GM18519 (cell line): Measurements from ENCODE around the gene MBD2.
"Not testable (repeated sequence)": the region's sequence is repeated elsewhere in the genome, so short reads cannot be mapped to it uniquely, and the experiment has no call there.

ENCODE experiments used
- ATAC-seq: cut with Tn5 transposase; IDR thresholded peaks from one replicate; pipeline ENCODE4 v1.9.1; 2021; ENCODE audit warnings: mild to moderate bottlenecking, moderate library complexity; ENCODE audit not compliant: unreplicated experiment, low FRiP score

The MBD2 gene

GRCh38 chr18:54155412-54155811 lies 69.1 kb downstream of the MBD2 start:
- no peak for ATAC-seq

GRCh38 chr18:54154231-54154630 lies 70.2 kb downstream of the MBD2 start:
- ATAC-seq = no peak

GRCh38 chr18:54151376-54151775 lies 73.1 kb downstream of the MBD2 start:
- no peak for ATAC-seq

- ATAC-seq = no peak
These were observed 74.2 kb downstream of the MBD2 start for GRCh38 chr18:54150226-54150625.

DNA sequence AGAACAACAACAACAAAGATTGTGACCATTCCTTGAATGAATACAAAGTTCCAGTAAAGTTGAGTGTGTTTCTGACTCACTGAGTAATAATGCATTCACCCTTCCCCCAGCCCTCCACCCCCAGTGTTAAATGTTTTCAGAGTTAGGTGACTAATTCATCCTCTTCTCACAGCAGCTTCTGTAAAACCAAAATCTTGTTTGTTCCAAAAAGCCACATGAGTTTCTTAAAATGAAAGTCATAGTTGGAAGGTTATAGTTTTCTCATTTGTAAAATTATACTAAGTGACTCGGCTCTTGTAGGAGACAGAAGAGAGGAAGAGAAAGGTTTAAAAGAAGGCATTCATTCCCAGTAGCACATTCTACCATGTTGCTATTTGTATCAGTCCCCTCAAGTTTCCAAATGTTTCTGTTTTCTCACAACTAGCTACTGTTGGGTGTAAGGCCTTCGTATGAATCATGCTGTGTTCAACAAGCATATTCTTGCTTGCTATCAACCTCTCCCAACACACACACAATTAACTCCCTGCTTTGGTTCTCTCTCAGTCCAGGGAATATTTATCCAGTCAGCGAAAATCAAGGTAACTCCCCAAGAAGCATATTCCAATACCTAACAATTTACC lies 75.3 kb downstream of the MBD2 start:
- peak; percentile 58 for ATAC-seq

DNA sequence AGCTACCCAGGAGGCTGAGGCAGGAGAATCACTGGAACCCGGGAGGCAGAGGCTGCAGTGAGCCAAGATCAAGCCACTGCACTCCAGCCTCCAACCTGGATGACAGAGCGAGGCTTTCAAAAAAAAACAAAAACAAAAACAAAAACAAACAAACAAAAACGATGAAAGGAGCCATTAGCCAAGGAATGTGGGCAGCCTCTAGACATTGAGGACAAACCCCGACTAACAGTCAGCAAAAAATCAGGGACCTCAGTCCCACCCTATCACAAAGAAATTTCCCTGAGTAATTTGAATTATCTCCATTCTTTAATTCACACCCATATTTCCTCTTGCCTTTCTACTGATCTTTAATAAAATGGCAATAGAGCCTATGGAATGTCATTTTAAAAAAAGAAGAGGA lies 75.8 kb downstream of the MBD2 start:
- ATAC-seq = no peak

DNA sequence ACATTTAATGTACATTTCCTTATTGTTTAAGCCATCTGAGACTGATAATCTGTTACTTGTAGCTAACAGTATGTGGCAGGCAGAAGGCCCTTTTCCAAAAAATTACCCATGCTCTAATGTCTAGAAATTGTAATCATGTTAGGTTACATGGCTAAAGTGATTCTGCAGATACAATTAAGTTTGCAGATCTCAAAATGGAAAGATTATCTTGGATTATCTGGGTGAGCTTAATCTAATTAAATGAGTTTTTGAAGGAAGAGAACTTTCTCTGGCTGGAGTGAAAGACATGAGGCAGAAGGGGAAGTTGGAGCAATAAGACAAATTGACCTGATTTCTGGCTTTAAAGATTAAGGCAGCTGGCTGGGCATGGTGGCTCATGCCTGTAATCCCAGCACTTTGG lies 76.3 kb downstream of the MBD2 start:
- no peak for ATAC-seq

DNA sequence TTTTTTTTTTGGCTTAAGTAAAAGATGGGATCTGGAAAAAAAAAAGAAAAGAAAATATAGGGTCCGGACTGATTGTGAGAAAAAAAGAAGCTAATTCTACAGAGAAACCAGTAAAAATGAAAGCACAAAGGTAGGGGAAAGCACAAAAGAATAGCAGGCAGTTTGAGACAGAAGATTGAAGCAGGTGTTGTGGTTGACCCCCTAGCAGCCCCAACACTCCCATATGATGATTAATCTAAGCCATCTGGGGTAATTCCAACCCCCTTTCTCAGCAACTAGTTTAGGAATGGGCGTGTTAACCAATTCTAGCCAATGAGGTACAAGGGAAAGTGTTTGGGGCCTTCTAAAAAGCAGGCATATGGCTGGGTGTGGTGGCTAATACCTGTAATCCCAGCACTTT lies 77.0 kb downstream of the MBD2 start:
- peak; percentile 65 for ATAC-seq

DNA sequence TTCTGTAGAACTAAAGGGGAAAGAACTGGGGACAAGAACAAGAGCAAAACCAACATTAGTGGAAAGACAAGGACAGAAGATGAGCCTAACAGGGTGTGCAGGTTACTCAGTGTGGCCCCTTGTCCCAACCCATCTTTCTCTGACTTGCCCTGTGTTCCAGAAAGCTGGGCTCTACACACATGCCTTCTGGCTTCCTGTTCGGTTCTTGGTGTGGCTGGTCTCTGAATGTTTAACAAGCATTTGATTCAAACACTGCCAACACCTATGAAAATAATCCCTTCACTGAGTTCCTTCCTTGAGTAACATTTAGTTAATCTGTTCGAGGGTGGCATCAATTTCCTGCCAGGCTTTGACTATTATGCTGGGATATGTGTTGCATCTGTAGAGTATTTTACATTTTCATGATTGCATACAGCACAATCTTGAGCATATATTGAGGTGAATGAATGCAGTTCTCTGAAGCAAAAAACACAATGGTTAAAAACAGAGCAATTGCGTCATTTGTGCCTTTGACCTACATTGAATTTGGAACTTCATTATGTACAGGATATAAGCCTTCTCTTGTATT lies 83.3 kb downstream of the MBD2 start:
- no peak for ATAC-seq

- no peak for ATAC-seq
These were observed 83.8 kb downstream of the MBD2 start for GRCh38 chr18:54140641-54141040.

DNA sequence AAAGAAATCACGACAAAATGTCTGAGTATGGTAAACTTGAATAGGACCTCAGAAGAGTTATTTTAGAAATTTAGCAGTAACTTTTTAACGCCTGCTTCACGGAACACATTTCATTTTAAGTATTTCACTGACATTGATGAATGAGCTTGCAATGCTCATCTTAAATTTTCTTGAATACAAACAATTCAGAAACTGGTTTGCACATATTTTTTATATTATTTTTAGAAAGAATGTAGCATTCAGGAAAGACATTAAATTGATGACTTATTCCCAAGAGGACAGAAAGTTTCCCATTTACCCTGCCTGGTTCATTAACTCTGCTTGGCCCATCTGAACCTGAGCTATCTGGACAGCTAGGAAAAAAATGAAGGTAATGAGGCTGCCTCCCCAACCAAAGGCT lies 89.3 kb downstream of the MBD2 start:
- ATAC-seq = no peak

DNA sequence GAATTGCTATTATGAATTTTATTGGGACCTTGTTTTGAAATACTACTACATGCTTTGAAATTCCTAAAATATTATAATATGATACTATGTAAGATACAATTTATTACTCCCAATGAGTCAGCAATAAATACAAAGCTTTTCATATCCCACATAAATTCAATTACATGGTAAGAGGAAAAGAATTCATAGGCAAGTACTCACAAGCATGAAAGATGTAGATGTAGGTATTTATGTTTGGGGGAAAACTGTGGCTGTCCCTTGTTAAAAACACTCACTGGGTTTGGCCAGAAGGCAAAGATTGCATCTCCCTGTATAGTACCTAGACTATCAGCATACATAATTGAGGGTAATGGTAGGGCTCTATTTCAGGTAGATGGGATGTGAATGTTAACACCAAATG lies 90.4 kb downstream of the MBD2 start:
- no peak for ATAC-seq

- no peak for ATAC-seq
These were observed 93.8 kb downstream of the MBD2 start for GRCh38 chr18:54130631-54131030.

DNA sequence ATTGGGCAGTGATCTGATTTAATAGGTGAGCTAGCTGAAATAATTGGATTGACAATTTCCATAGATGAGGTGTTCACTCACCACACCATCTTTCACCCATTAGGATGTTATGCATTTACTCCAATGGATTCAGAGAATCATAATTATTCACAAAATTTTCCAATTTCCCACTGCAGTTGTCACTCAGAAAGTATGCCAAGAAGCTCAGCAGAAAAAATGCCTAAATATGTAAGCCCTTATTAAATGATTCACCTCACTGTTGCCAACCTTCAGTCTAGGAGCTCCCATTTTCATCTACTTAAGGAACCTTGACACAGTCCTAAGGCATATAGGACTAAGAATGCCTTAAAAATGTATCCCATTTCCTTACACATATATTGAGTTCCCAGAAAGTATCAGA lies 94.3 kb downstream of the MBD2 start:
- ATAC-seq = no peak

- peak; percentile 70 for ATAC-seq
These were observed 94.9 kb downstream of the MBD2 start for GRCh38 chr18:54129448-54130067.

- peak; percentile 57 for ATAC-seq
These were observed 96.6 kb downstream of the MBD2 start for GRCh38 chr18:54127759-54128378.

DNA sequence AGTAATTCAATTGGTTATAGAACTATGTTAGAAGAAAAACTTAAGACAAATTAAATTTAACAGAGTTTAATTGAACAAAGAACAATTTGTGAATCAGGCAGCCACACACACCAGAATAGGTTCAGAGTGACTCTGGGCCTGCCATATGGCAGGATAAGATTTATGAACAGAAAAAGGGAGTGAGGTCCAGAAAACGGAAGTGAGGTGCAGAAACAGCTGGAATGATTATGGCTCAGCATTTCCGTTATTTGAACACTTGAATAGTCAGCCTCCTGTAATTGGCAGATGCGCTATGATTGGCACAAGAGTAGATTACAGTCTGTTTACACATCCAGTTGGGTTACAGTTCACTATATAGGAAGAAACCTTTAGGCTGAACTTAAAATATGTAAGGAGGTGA lies 99.0 kb downstream of the MBD2 start:
- no peak for ATAC-seq

- ATAC-seq = not testable (repeated sequence)
These were observed 100.6 kb downstream of the MBD2 start for GRCh38 chr18:54123720-54124440.

GRCh38 chr18:54119524-54120019 lies 104.9 kb downstream of the MBD2 start:
- ATAC-seq = peak; percentile 93

- no peak for ATAC-seq
These were observed 106.4 kb downstream of the MBD2 start for GRCh38 chr18:54117853-54118773.
